Thoracic aorta (tissue), 2 donors: ENCODE results near the gene ZW10. TPM values are rescaled to one million over a fixed set of nuclear protein-coding genes. Genes with fewer than 3 reads are reported as not detected.
A peak's percentile ranks its signal among the peaks of the same experiment; 100 is the strongest.

Experiments used
- ATAC-seq: fragments of 150-250 bp; one replicate; pipeline ENCODE4 v1.8.0; 2017; ENCODE audit warnings: low read depth; ENCODE audit not compliant: insufficient number of reproducible peaks, low FRiP score
- DNase-seq: peaks from one replicate; pipeline ENCODE4 v3.0.0-alpha.2; 2020; ENCODE audit warnings: low spot score
- H3K27ac ChIP-seq, 2 donors: fragments of 200-600 bp; sonication (generic); 1 replicate in 1 of 2; 2 replicates in 1 of 2; pipeline ENCODE4 v1.5.1; 2016; ENCODE audit warnings: mild to moderate bottlenecking in 2 of 2, moderate library complexity in 2 of 2
- H3K27me3 ChIP-seq: fragments of 200-600 bp; sonication (generic); replicated peaks from 2 replicates; pipeline ENCODE4 v1.6.0; 2016; ENCODE audit warnings: mild to moderate bottlenecking; ENCODE audit not compliant: insufficient read depth
- H3K36me3 ChIP-seq: fragments of 200-600 bp; sonication (generic); one replicate; pipeline ENCODE4 v1.5.1; 2016
- H3K4me1 ChIP-seq, 2 donors: fragments of 200-600 bp; sonication (generic); 1 replicate in 1 of 2; 2 replicates in 1 of 2; pipeline versions ENCODE4 v1.5.1 to v1.6.0; 2016; ENCODE audit warnings: low read depth in 2 of 2, mild to moderate bottlenecking in 1 of 2; ENCODE audit not compliant: control insufficient read depth in 1 of 2
- H3K4me3 ChIP-seq: fragments of 200-600 bp; sonication (generic); 2 replicates; pipeline ENCODE4 v1.5.1; 2016; ENCODE audit warnings: mild to moderate bottlenecking
- H3K9me3 ChIP-seq: fragments of 200-600 bp; sonication (generic); 2 replicates; pipeline ENCODE4 v1.5.1; 2016
- CTCF ChIP-seq: fragments of 200-600 bp; sonication (generic); IDR thresholded peaks from one replicate; pipeline ENCODE4 v1.5.1; 2019; ENCODE audit warnings: antibody characterized with exemption
- total RNA-seq, 2 donors: library from RNA; depleted of rRNA; stranded (reverse); fragments of >200 nt; gene quantifications; one replicate each; pipeline versions ENCODE4 v1.1.0 to v1.2.3, GENCODE V29; 2016

The ZW10 gene
- total RNA-seq, 2 donors from 2014 or later, result 5.3 to 18.7 TPM

GRCh38 chr11:113694390-113694789 lies 79.1 kb downstream of the ZW10 start:
- Histone ChIP-seq H3K9me3 (no peaks in the 10 kb centered on the region), H3K27ac (no peak overlapping the region), H3K4me1 (no peaks in the 10 kb centered on the region), H3K27me3 (no peaks in the 10 kb centered on the region), H3K4me3 (no peak overlapping the region), H3K36me3 (no peaks in the 10 kb centered on the region)
- no peak for DNase-seq
- ATAC-seq, result no peak
- no peak for TF ChIP-seq CTCF

- DNase-seq (no peak), ATAC-seq (no peak)
- Histone ChIP-seq H3K36me3 (no peaks in the 10 kb centered on the region), H3K9me3 (no peaks in the 10 kb centered on the region), H3K4me3 (no peak overlapping the region), H3K27me3 (no peaks in the 10 kb centered on the region), H3K4me1 (no peaks in the 10 kb centered on the region), H3K27ac (no peak overlapping the region)
- TF ChIP-seq CTCF, result no peak
Measured at GRCh38 chr11:113693030-113693429, 80.5 kb downstream of the ZW10 start.

GRCh38 chr11:113690619-113691569 lies 82.6 kb downstream of the ZW10 start:
- ATAC-seq (peak; percentile 15), DNase-seq (no peak)
- no peaks in the 10 kb centered on the region for H3K9me3 ChIP-seq
- H3K27me3 ChIP-seq, result no peaks in the 10 kb centered on the region
- TF ChIP-seq CTCF, result no peak
- no peak overlapping the region for H3K4me3 ChIP-seq
- H3K36me3 ChIP-seq, result no peaks in the 10 kb centered on the region
- no peaks in the 10 kb centered on the region for H3K4me1 ChIP-seq
- H3K27ac ChIP-seq, result no peak overlapping the region

- H3K4me1 ChIP-seq, result no peaks in the 10 kb centered on the region
- no peak for DNase-seq
- no peaks in the 10 kb centered on the region for H3K9me3 ChIP-seq
- H3K27ac ChIP-seq, result no peak overlapping the region
- TF ChIP-seq CTCF, result no peak
- H3K36me3 ChIP-seq, result no peaks in the 10 kb centered on the region
- no peak for ATAC-seq
- no peak overlapping the region for H3K4me3 ChIP-seq
- H3K27me3 ChIP-seq, result no peaks in the 10 kb centered on the region
Measured at GRCh38 chr11:113689768-113690618, 83.5 kb downstream of the ZW10 start.
